Type B pancreatic cell (in vitro differentiated cells): ENCODE results near the gene TMCC1. TPM values are rescaled to one million over a fixed set of nuclear protein-coding genes. Genes with fewer than 3 reads are reported as not detected.
A peak's percentile ranks its signal among the peaks of the same experiment; 100 is the strongest.
"Not testable (repeated sequence)": the region's sequence is repeated elsewhere in the genome, so short reads cannot be mapped to it uniquely, and the experiment has no call there.

Experiments used
- DNase-seq: peaks from one replicate; pipeline ENCODE4 v3.0.0; 2021; ENCODE audit warnings: mixed read lengths; ENCODE audit not compliant: unreplicated experiment; ENCODE audit errors: extremely low spot score
- H3K27ac Mint-ChIP-seq: 2 replicates; pipeline ENCODE4 v1.8.0; 2021; ENCODE audit warnings: mild to moderate bottlenecking, mixed read lengths
- H3K27me3 Mint-ChIP-seq: 2 replicates; pipeline ENCODE4 v1.8.0; 2021; ENCODE audit warnings: mixed read lengths
- H3K36me3 Mint-ChIP-seq: 2 replicates; pipeline ENCODE4 v1.8.0; 2021; ENCODE audit warnings: mixed read lengths
- H3K4me1 Mint-ChIP-seq: one replicate; pipeline ENCODE4 v1.8.0; 2021; ENCODE audit warnings: mixed read lengths; ENCODE audit not compliant: unreplicated experiment
- H3K4me3 Mint-ChIP-seq: 2 replicates; pipeline ENCODE4 v1.8.0; 2021; ENCODE audit warnings: mild to moderate bottlenecking, mixed read lengths
- H3K9me3 Mint-ChIP-seq: 2 replicates; pipeline ENCODE4 v1.8.0; 2021; ENCODE audit warnings: mixed read lengths
- total RNA-seq: library from RNA; stranded (reverse); gene quantifications from 2 replicates; pipeline ENCODE4 v1.2.1, GENCODE V29; 2021; ENCODE audit warnings: low replicate concordance
- TF ChIP-seq, protein P1 (sequence below): fragments of 200-600 bp; sonication (generic); conservative IDR thresholded peaks from 2 replicates; pipeline ENCODE4 v1.5.0; 2021; ENCODE audit warnings: antibody characterized with exemption, mild to moderate bottlenecking

The TMCC1 gene
- total RNA-seq, 1 donor from 2014 or later: 46.9 TPM

DNA sequence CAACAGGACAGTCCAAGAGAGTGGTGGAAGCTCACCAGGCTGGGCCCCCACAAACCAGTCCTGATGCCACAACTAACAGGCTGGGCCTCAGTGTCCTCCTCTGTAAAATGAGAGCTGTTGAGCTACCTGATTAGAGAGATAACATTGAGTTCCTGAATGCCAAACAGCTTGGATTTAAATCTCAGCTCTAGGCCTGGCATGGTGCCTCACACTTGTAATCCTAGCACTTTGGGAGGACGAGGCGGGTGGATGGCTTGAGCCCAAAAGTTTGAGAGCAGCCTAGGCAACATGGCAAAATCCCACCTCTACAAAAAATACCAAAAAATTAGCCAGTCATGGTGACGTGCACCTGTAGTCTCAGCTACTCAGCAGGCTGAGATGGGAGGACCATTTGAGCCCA is 20.1 kb upstream of the TMCC1 start:
- H3K36me3 Mint-ChIP-seq: no peaks in the 10 kb centered on the region
- DNase-seq: no peak
- no peak overlapping the region for H3K27ac Mint-ChIP-seq
- no peaks in the 10 kb centered on the region for H3K27me3 Mint-ChIP-seq
- TF ChIP-seq, protein P1, sequence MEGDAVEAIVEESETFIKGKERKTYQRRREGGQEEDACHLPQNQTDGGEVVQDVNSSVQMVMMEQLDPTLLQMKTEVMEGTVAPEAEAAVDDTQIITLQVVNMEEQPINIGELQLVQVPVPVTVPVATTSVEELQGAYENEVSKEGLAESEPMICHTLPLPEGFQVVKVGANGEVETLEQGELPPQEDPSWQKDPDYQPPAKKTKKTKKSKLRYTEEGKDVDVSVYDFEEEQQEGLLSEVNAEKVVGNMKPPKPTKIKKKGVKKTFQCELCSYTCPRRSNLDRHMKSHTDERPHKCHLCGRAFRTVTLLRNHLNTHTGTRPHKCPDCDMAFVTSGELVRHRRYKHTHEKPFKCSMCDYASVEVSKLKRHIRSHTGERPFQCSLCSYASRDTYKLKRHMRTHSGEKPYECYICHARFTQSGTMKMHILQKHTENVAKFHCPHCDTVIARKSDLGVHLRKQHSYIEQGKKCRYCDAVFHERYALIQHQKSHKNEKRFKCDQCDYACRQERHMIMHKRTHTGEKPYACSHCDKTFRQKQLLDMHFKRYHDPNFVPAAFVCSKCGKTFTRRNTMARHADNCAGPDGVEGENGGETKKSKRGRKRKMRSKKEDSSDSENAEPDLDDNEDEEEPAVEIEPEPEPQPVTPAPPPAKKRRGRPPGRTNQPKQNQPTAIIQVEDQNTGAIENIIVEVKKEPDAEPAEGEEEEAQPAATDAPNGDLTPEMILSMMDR: no peak
- no peak overlapping the region for H3K4me3 Mint-ChIP-seq
- peaks cover 1% of the 10 kb centered on the region for H3K4me1 Mint-ChIP-seq
- H3K9me3 Mint-ChIP-seq: peaks cover 7% of the 10 kb centered on the region

DNA sequence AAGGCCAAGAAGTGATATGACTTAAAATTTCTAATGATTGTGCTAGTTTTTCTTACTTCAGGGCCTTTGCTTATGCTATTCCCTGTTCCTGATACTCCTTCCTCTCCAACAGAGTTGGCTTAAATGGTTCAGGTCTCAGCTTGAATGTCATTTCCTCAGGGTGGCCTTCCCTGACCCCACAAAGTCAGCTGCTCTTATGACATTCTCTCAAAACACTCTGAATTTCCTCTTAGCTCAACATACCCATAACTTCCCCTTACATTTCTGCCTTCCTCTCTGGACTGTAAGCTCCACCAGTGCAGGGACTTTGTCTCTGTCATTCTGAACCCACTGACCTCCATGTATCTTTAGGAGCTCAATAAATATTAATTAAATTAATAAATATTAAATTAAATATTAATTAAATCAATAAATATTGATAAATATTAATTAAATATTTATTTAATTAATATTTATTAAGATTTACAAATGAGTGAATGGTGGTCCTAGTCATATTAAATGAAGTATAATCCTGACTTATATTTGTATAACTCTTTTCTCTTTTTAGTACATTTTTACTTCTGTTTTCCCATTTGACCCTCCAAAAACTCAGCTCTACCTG is 17.9 kb upstream of the TMCC1 start:
- peaks cover 6% of the 10 kb centered on the region for H3K36me3 Mint-ChIP-seq
- H3K27ac Mint-ChIP-seq: peak overlapping the region; percentile 81
- TF ChIP-seq, protein P1: no peak
- no peak for DNase-seq
- peaks cover 8% of the 10 kb centered on the region for H3K4me1 Mint-ChIP-seq
- peaks cover 11% of the 10 kb centered on the region for H3K9me3 Mint-ChIP-seq
- no peak overlapping the region for H3K4me3 Mint-ChIP-seq
- no peaks in the 10 kb centered on the region for H3K27me3 Mint-ChIP-seq

DNA sequence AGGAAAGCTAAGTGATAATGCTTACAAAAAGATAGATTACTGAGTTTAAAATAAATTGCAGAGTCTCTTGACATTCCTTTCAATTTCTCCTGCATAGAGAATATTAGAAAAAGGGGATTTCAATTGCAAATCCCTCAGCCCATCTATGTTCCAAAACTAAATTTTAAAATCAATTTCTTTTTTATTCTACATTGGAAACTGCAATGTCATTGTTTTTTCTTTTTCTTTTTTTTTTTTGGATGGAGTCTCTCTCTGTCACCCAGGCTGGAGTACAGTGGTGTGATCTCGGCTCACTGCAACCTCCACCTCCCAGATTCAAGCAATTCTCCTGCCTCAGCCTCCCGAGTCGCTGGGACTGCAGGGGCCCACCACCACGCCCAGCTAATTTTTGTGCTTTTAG is 15.7 kb upstream of the TMCC1 start:
- Mint-ChIP-seq H3K36me3 (peaks cover 23% of the 10 kb centered on the region), H3K9me3 (peaks cover 11% of the 10 kb centered on the region), H3K27ac (peak overlapping the region; percentile 94)
- not testable (repeated sequence) for H3K4me1 Mint-ChIP-seq, H3K4me3 Mint-ChIP-seq, DNase-seq, H3K27me3 Mint-ChIP-seq

DNA sequence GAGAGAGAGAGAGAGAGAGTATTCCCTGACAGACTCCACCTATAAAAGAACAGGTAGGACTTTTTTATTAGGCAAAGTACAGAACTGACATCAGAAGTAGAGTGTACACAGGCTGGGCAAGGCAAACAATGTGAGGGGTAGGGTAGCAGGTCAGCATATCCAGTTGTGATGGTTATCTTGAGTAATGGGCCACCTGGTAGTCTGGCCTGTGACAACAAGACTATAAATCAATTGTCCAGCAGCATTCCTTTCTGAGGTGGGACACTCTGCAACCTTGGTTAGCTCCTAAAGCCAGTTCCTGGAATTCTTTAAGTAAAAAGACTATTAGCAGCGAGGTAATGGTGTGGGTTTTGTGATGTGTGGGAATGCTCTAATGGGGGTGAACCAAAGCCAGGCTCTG is 14.9 kb upstream of the TMCC1 start:
- H3K27ac Mint-ChIP-seq: peak overlapping the region; percentile 94

DNA sequence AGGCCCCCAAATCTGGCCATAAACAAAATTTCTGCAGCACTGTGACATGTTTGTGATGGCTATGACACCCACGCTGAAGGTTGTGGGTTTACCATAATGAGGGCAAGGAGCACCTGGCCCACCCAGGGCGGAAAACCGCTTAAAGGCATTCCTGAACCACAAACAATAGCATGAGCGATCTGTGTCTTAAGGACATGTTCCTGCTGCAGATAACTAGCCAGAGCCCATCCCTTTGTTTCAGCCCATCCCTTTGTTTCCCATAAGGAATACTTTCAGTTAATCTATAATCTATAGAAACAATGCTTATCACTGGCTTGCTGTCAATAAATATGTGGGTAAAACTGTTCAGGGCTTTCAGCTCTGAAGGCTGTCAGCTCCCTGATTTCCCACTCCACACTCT is 7.8 kb upstream of the TMCC1 start:
- DNase-seq, H3K27me3 Mint-ChIP-seq, H3K4me3 Mint-ChIP-seq, H3K27ac Mint-ChIP-seq, H3K4me1 Mint-ChIP-seq: not testable (repeated sequence)
- Mint-ChIP-seq H3K36me3 (peaks cover 42% of the 10 kb centered on the region), H3K9me3 (peaks cover 13% of the 10 kb centered on the region)

More for the DNA sequence above, 14.9 kb upstream of the TMCC1 start:
- Mint-ChIP-seq H3K4me1 (peaks cover 8% of the 10 kb centered on the region), H3K9me3 (peaks cover 17% of the 10 kb centered on the region), H3K27me3 (no peaks in the 10 kb centered on the region), H3K36me3 (peaks cover 30% of the 10 kb centered on the region), H3K4me3 (peak overlapping the region; percentile 48)
- no peak for DNase-seq
- TF ChIP-seq, protein P1: no peak

DNA sequence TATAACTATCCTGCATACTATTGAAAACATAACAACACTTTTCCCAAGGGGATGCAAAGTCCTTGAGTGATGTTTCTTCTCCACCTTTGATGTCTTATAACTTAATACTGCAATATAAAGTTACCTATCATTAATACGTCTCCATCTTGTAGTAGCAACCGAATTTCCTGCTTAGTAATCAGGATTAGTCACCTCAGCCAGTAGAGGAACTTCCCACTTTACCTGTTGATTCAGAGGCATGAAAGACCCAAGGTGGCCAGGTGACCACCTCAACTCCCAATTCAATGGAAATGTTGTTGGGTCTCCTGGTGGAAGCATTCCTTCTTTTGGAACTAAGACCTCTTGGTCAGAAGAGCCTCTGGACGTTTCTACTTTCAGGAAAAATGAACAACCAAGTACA is 3.5 kb upstream of the TMCC1 start:
- no peaks in the 10 kb centered on the region for H3K9me3 Mint-ChIP-seq
- H3K27ac Mint-ChIP-seq: no peak overlapping the region
- no peaks in the 10 kb centered on the region for H3K27me3 Mint-ChIP-seq
- H3K4me3 Mint-ChIP-seq: no peak overlapping the region
- DNase-seq: no peak
- TF ChIP-seq, protein P1: no peak
- peaks cover 13% of the 10 kb centered on the region for H3K36me3 Mint-ChIP-seq
- H3K4me1 Mint-ChIP-seq: peaks cover 10% of the 10 kb centered on the region
